ENCODE results near the gene FBXW10B. TPM values are rescaled to one million over a fixed set of nuclear protein-coding genes. Genes with fewer than 3 reads are reported as not detected.
"Not testable (repeated sequence)": the region's sequence is repeated elsewhere in the genome, so short reads cannot be mapped to it uniquely, and the experiment has no call there.

The FBXW10B gene
- 2.4 and 3.3 TPM in 2 replicates for total RNA-seq (ENCODE audit: low replicate concordance)
- long read RNA-seq: 0 reads

DNA sequence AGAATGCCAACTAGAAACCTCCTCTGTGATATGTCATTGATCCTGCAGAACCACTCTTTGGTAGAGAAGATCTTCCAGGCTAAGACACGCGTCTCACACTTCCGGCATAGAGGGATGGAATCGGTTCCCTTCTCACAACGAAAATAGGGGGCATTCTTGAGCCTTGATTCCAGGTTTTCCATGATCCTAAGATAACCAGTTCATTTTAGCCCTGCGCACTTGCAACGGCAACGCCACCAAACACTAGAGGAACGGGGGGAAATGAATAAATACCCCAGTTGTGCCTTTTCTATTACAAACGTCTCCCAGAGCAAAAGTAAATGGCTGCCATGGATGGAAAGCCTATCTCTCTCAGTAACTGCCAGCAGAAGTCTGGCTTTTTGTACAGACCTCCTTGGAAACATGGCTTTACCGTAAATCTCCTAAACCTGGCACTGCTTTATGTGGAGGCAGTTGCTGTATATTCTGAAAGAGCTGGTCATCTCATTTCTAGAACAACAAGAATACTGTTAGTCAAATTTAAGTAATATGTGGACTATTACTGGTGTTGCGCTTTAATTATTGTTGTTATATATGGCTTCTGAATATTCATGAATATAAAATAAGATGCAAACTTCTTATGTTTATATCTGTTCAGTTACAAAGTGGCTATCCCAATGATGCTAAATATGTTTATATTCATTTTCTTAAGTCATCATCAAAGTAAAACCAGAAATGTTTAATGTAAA is at the start of gene FBXW10B:
Gene FBXW10B, minus strand, starts transcription at position 374 of the 728 bp plus-strand sequence. Its CDS starts 192 bp downstream, at position 182.
- H3K9me3 Mint-ChIP-seq; H3K27me3 Mint-ChIP-seq; H3K27ac Mint-ChIP-seq; H3K36me3 Mint-ChIP-seq; H3K4me1 Mint-ChIP-seq (ENCODE audit: unreplicated experiment); DNase-seq (ENCODE audit: extremely low spot score, unreplicated experiment): not testable (repeated sequence)
- H3K4me3 Mint-ChIP-seq: peak within 1 kb of the TSS; percentile 60

DNA sequence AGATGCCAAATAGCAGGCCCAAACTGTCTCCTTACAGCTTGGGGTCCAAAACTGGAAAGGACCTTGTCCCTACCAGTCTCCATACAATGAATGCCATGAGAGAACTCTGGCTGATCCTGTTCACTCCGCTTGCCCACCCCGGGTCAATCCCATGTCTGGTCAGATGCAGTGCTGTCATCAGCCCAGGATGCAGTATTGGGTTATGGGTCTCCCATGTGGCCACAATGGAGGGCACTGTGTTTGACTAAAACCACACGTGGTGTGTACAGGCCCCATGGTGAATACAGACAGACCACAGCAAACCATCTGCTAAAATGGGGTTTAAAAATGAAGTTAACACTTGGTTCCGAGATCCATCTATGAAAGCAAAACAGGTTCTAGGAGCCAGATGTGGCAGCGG is 44.2 kb upstream of the FBXW10B start:
- no peaks in the 10 kb centered on the region for H3K9me3 Mint-ChIP-seq
- H3K27ac Mint-ChIP-seq: no peak overlapping the region
- no peak for DNase-seq (ENCODE audit: extremely low spot score, unreplicated experiment)
- peaks cover 40% of the 10 kb centered on the region for H3K36me3 Mint-ChIP-seq
- peaks cover 20% of the 10 kb centered on the region for H3K4me1 Mint-ChIP-seq (ENCODE audit: unreplicated experiment)
- H3K27me3 Mint-ChIP-seq: no peaks in the 10 kb centered on the region
- no peak overlapping the region for H3K4me3 Mint-ChIP-seq
- TF ChIP-seq, protein P1, sequence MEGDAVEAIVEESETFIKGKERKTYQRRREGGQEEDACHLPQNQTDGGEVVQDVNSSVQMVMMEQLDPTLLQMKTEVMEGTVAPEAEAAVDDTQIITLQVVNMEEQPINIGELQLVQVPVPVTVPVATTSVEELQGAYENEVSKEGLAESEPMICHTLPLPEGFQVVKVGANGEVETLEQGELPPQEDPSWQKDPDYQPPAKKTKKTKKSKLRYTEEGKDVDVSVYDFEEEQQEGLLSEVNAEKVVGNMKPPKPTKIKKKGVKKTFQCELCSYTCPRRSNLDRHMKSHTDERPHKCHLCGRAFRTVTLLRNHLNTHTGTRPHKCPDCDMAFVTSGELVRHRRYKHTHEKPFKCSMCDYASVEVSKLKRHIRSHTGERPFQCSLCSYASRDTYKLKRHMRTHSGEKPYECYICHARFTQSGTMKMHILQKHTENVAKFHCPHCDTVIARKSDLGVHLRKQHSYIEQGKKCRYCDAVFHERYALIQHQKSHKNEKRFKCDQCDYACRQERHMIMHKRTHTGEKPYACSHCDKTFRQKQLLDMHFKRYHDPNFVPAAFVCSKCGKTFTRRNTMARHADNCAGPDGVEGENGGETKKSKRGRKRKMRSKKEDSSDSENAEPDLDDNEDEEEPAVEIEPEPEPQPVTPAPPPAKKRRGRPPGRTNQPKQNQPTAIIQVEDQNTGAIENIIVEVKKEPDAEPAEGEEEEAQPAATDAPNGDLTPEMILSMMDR (conservative IDR thresholded peaks at IDR 0.05): no peak

DNA sequence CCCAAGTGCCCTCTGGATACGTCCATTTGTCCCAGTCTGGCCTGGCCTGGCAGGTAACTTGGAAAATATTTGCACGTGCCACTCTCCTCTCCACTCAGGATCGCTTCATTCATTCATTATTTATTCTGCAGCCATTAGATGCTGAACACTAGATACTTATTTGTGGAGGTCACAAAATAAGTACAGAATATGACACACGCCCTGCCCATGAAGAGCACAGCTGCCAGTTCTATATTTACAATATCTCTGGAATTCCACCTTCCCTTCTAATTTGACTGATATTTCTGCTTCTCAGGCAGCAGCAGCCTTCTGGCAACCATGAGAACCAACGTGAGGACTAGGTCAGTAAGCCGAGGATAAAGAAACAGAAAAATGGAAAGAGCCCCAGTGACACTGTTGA is 43.7 kb upstream of the FBXW10B start:
- H3K9me3 Mint-ChIP-seq: no peaks in the 10 kb centered on the region
- peaks cover 20% of the 10 kb centered on the region for H3K4me1 Mint-ChIP-seq (ENCODE audit: unreplicated experiment)
- peak overlapping the region; percentile 82 for H3K27ac Mint-ChIP-seq
- H3K27me3 Mint-ChIP-seq: no peaks in the 10 kb centered on the region
- DNase-seq (ENCODE audit: extremely low spot score, unreplicated experiment): no peak
- TF ChIP-seq, protein P1 (conservative IDR thresholded peaks at IDR 0.05): no peak
- H3K36me3 Mint-ChIP-seq: peaks cover 36% of the 10 kb centered on the region
- H3K4me3 Mint-ChIP-seq: no peak overlapping the region

- H3K27ac Mint-ChIP-seq: peak overlapping the region; percentile 82
- TF ChIP-seq, protein P1 (conservative IDR thresholded peaks at IDR 0.05): no peak
- H3K36me3 Mint-ChIP-seq: peaks cover 32% of the 10 kb centered on the region
- H3K27me3 Mint-ChIP-seq: no peaks in the 10 kb centered on the region
- no peaks in the 10 kb centered on the region for H3K9me3 Mint-ChIP-seq
- H3K4me1 Mint-ChIP-seq (ENCODE audit: unreplicated experiment): peaks cover 20% of the 10 kb centered on the region
- DNase-seq (ENCODE audit: extremely low spot score, unreplicated experiment): no peak
- H3K4me3 Mint-ChIP-seq: no peak overlapping the region
Measured at GRCh38 chr17:15662681-15663080, 43.2 kb upstream of the FBXW10B start.

GRCh38 chr17:15660077-15660476 is 40.6 kb upstream of the FBXW10B start:
- Mint-ChIP-seq H3K27me3 (no peaks in the 10 kb centered on the region), H3K4me1 (ENCODE audit: unreplicated experiment) (peaks cover 37% of the 10 kb centered on the region), H3K9me3 (no peaks in the 10 kb centered on the region), H3K36me3 (peaks cover 25% of the 10 kb centered on the region), H3K4me3 (no peak overlapping the region), H3K27ac (peak overlapping the region; percentile 81)
- DNase-seq (ENCODE audit: extremely low spot score, unreplicated experiment): no peak
- TF ChIP-seq, protein P1 (conservative IDR thresholded peaks at IDR 0.05): no peak

- peaks cover 41% of the 10 kb centered on the region for H3K4me1 Mint-ChIP-seq (ENCODE audit: unreplicated experiment)
- peak overlapping the region; percentile 81 for H3K27ac Mint-ChIP-seq
- H3K27me3 Mint-ChIP-seq: no peaks in the 10 kb centered on the region
- H3K9me3 Mint-ChIP-seq: no peaks in the 10 kb centered on the region
- TF ChIP-seq, protein P1 (conservative IDR thresholded peaks at IDR 0.05): no peak
- DNase-seq (ENCODE audit: extremely low spot score, unreplicated experiment): no peak
- peaks cover 25% of the 10 kb centered on the region for H3K36me3 Mint-ChIP-seq
- peak overlapping the region; percentile 47 for H3K4me3 Mint-ChIP-seq
Measured at GRCh38 chr17:15659663-15660062, 40.2 kb upstream of the FBXW10B start.

All from type B pancreatic cell (in vitro differentiated cells).